HCT116 (cell line): Measurements from ENCODE around the gene PNRC1. TPM values are rescaled to one million over a fixed set of nuclear protein-coding genes. Genes with fewer than 3 reads are reported as not detected.

Source experiments
- ATAC-seq: fragments of 200-7000 bp; cut with Tn5 transposase; 2 replicates; pipeline ENCODE4 v1.9.1; 2020; ENCODE audit warnings: mild to moderate bottlenecking, moderate library complexity
- BruUV-seq: library from RNA; stranded (reverse); fragments of 400-500 nt; replicated peaks from 2 replicates; lab custom pipeline; 2021; lab: Mats Ljungman, UMichigan
- CTCF ChIA-PET: fragments of 300-600 bp; sonication (Branson Sonifier 250); formaldehyde crosslinking; loops from one replicate; lab custom pipeline; 2021; ENCODE audit warnings: antibody characterized with exemption; lab: Charles Lee
- POLR2A ChIA-PET: fragments of 300-600, 350-600 bp; sonication (Branson Sonifier 250); formaldehyde crosslinking; loops from one replicate; lab custom pipeline; 2021; ENCODE audit warnings: antibody characterized with exemption; lab: Charles Lee
- RAD21 ChIA-PET, 2 experiments: fragments of 300-600 bp; sonication (Branson Sonifier 250); formaldehyde crosslinking; loops; one replicate each; lab custom pipeline; 2023; ENCODE audit warnings: low total read pairs in 2 of 2; ENCODE audit not compliant: uncharacterized antibody in 2 of 2, unreplicated experiment in 2 of 2, low non-redundant PET in 1 of 2; lab: Charles Lee
- DNase-seq: peaks from one replicate; pipeline ENCODE4 v3.0.0-alpha.2; 2010; ENCODE audit warnings: low read depth, low spot score
- H2AFZ ChIP-seq: fragments of 200-600 bp; shearing (Covaris generic), sonication (generic); 2 replicates; pipeline ENCODE4 v1.6.1; 2017; ENCODE audit warnings: low read depth, mixed run types, mixed read lengths, antibody characterized with exemption, low read length; ENCODE audit not compliant: poor library complexity, severe bottlenecking
- H3K27ac ChIP-seq: 2 replicates; pipeline ENCODE4 v1.5.1; 2012; ENCODE audit warnings: low read depth, low read length
- H3K27me3 ChIP-seq: fragments of 200-600 bp; sonication (generic); 2 replicates; pipeline ENCODE4 v1.6.1; 2016; ENCODE audit warnings: mixed run types, low read length, mixed read lengths; ENCODE audit not compliant: insufficient read depth
- H3K36me3 ChIP-seq, 2 experiments: fragments of 200-500 bp in 1 of 2; fragments of 200-600 bp in 1 of 2; sonication (Bioruptor generic) in 1 of 2; sonication (generic) in 1 of 2; 2 replicates each; pipeline versions ENCODE4 v1.5.1 to v1.6.1; 2014 to 2016; ENCODE audit warnings: low read length in 2 of 2, inconsistent platforms in 1 of 2, mixed read lengths in 1 of 2, mixed run types in 1 of 2; ENCODE audit not compliant: insufficient read depth in 2 of 2, control insufficient read depth in 1 of 2
- H3K4me1 ChIP-seq, 2 experiments: fragments of 200-600 bp in 1 of 2; sonication (generic) in 1 of 2; 2 replicates each; pipeline versions ENCODE4 v1.5.1 to v1.6.1; 2012 to 2017; ENCODE audit warnings: low read length in 2 of 2, inconsistent platforms in 1 of 2, mild to moderate bottlenecking in 1 of 2, mixed read lengths in 1 of 2, mixed run types in 1 of 2, moderate library complexity in 1 of 2; ENCODE audit not compliant: insufficient read depth in 2 of 2, control insufficient read depth in 1 of 2
- H3K4me2 ChIP-seq: fragments of 200-600 bp; sonication (generic); 2 replicates; pipeline ENCODE4 v1.6.1; 2017; ENCODE audit warnings: mixed run types, low read length, mixed read lengths
- H3K4me3 ChIP-seq, 2 experiments: fragments of 200-600 bp in 1 of 2; sonication (generic) in 1 of 2; replicated peaks in 1 of 2; 2 replicates each; pipeline ENCODE4 v1.5.1; 2011 to 2016; ENCODE audit warnings: low read length in 2 of 2, control low read depth in 1 of 2, low read depth in 1 of 2, mild to moderate bottlenecking in 1 of 2, mixed read lengths in 1 of 2, mixed run types in 1 of 2
- H3K79me2 ChIP-seq: fragments of 200-600 bp; sonication (generic); 2 replicates; pipeline ENCODE4 v1.6.1; 2017; ENCODE audit warnings: mild to moderate bottlenecking, mixed run types, low read length, moderate library complexity, mixed read lengths; ENCODE audit not compliant: insufficient read depth
- H3K9ac ChIP-seq: fragments of 200-600 bp; sonication (generic); 2 replicates; pipeline ENCODE4 v1.6.1; 2016; ENCODE audit warnings: low read length, mixed read lengths
- H3K9me2 ChIP-seq: fragments of 200-600 bp; sonication (generic), shearing (Covaris generic); 2 replicates; pipeline ENCODE4 v1.6.1; 2017; ENCODE audit warnings: mixed run types, mild to moderate bottlenecking, moderate library complexity; ENCODE audit not compliant: insufficient read depth
- H3K9me3 ChIP-seq, 2 experiments: fragments of 200-500 bp in 1 of 2; fragments of 200-600 bp in 1 of 2; sonication (Bioruptor generic) in 1 of 2; sonication (generic) in 1 of 2; 2 replicates each; pipeline ENCODE4 v1.6.1; 2014 to 2017; ENCODE audit warnings: low read length in 2 of 2, mixed read lengths in 2 of 2, inconsistent platforms in 1 of 2, low read depth in 1 of 2, mild to moderate bottlenecking in 1 of 2, mixed run types in 1 of 2, moderate library complexity in 1 of 2; ENCODE audit not compliant: control insufficient read depth in 1 of 2, insufficient read depth in 1 of 2
- H4K20me1 ChIP-seq: fragments of 200-600 bp; sonication (generic), shearing (Covaris generic); 2 replicates; pipeline ENCODE4 v1.6.1; 2017; ENCODE audit warnings: mixed run types, mild to moderate bottlenecking, moderate library complexity; ENCODE audit not compliant: insufficient read depth
- CBX3 ChIP-seq: IDR thresholded peaks from 2 replicates; pipeline ENCODE4 v1.6.1; 2012; ENCODE audit warnings: low read depth
- EZH2 ChIP-seq: fragments of 200-600 bp; sonication (generic); IDR thresholded peaks from 2 replicates; pipeline ENCODE4 v1.6.1; 2017; ENCODE audit warnings: antibody characterized with exemption, mixed run types
- FOSL1 ChIP-seq: IDR thresholded peaks from 2 replicates; pipeline ENCODE4 v1.6.1; 2012; ENCODE audit warnings: low read depth
- JUND ChIP-seq: IDR thresholded peaks from 2 replicates; pipeline ENCODE4 v1.6.1; 2012
- POLR2AphosphoS5 ChIP-seq: IDR thresholded peaks from 2 replicates; pipeline ENCODE4 v1.6.1; 2011; ENCODE audit warnings: mild to moderate bottlenecking, low read depth, low read length, moderate library complexity
- RAD21 ChIP-seq: IDR thresholded peaks from 2 replicates; pipeline ENCODE4 v1.6.1; 2012; ENCODE audit warnings: low read depth, mild to moderate bottlenecking
- REST ChIP-seq: IDR thresholded peaks from 2 replicates; pipeline ENCODE4 v1.6.1; 2012; ENCODE audit warnings: low read depth
- SP1 ChIP-seq: IDR thresholded peaks from 2 replicates; pipeline ENCODE4 v1.6.1; 2012; ENCODE audit warnings: low read depth
- intact Hi-C: fragments of 100-400 bp; cut with micrococcal nuclease; formaldehyde crosslinking; loops from 2 replicates; pipeline ENCODE4 v1.10.0; 2022
- total RNA-seq: library from RNA; stranded (reverse); gene quantifications from one replicate; pipeline ENCODE4 v1.2.1, GENCODE V29; 2021; ENCODE audit not compliant: unreplicated experiment

The PNRC1 gene
- total RNA-seq, 1 experiment from 2014 or later: 66.8 TPM

DNA sequence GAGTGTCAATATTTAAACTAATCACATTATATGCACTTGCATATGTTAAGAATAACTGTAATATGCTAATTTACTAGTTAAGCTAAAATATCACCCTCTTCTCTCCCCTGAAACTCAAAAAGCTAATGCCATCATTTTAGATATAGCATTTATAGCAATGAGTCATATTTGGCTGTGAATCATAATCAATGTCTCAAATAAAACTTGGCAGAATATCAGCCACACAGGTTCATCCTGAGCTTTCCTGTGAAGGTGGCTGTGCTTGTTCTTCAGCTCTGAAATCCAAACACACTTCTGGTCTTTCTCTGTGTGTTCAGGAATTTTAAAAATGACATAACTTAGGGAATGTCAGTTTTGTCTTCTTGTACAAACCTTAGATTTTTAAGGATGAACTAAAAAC is 12.8 kb upstream of the PNRC1 start:
- H3K27ac ChIP-seq: no peak overlapping the region
- H3K27me3 ChIP-seq: no peaks in the 10 kb centered on the region
- H3K9me3 ChIP-seq: no peaks in the 10 kb centered on the region
- no peak overlapping the region for H3K4me3 ChIP-seq
- no peak overlapping the region for H2AFZ ChIP-seq
- TF ChIP-seq FOSL1 (peak; percentile 78), SP1 (peak; percentile 44), CBX3 (peak; percentile 55; the same call in 1 of the 2 replicates), JUND (peak; percentile 63), REST (no peak), RAD21 (0 out of 2 replicates have a peak, but pooled peaks have one; percentile 4), POLR2AphosphoS5 (no peak), EZH2 (no peak)
- DNase-seq (no peak), ATAC-seq (peak; percentile 61)
- peaks cover 13 to 16% of the 10 kb centered on the region in 2 experiments for H3K4me1 ChIP-seq
- no TSS peak for BruUV-seq
- H3K4me2 ChIP-seq: peak overlapping the region; percentile 20; the same call in 1 of the 2 replicates
- H4K20me1 ChIP-seq: no peaks in the 10 kb centered on the region
- no peaks in the 10 kb centered on the region for H3K79me2 ChIP-seq
- ChIA-PET POLR2A (interaction anchor here (1.7 kb wide), 1 partner anchor 13 kb away, joined by 6 read pairs; the partner anchor contains the start of gene PNRC1), CTCF (no interaction called here), RAD21 (interaction anchor here in 1 of 2 experiments (0.6 kb wide), 1 partner anchor 10 kb away, joined by 4 read pairs; no protein-coding TSS in a partner anchor)
- intact Hi-C loops: no loop called here
- no peaks in the 10 kb centered on the region for H3K9me2 ChIP-seq
- no peaks in the 10 kb centered on the region for H3K36me3 ChIP-seq
- no peak overlapping the region for H3K9ac ChIP-seq
